Astrocyte of the spinal cord (primary cell): ENCODE data around the gene PRSS56.

Experiments
- DNase-seq: peaks from one replicate; pipeline ENCODE4 v3.0.0; 2011; ENCODE audit warnings: low read depth, low spot score
- H3K4me3 ChIP-seq: 2 replicates; pipeline ENCODE4 v1.5.1; 2011; ENCODE audit warnings: low read depth, mild to moderate bottlenecking, low read length, moderate library complexity
- CTCF ChIP-seq: IDR thresholded peaks from 2 replicates; pipeline ENCODE4 v1.5.1; 2012; ENCODE audit warnings: low read depth, mild to moderate bottlenecking, low read length, inconsistent platforms
- in situ Hi-C: cut with HindIII; loops from 2 replicates; pipeline ENCODE4 v1.10.0; 2017; ENCODE audit warnings: low sequenced_read_pairs

The PRSS56 gene

GRCh38 chr2:232521098-232521497 is 910 bp downstream of the PRSS56 start:
- H3K4me3 ChIP-seq, result no peak overlapping the region
- TF ChIP-seq CTCF, result no peak
- no peak for DNase-seq
- in situ Hi-C loops, result no loop called here

- in situ Hi-C loops, result no loop called here
- DNase-seq, result no peak
- no peak overlapping the region for H3K4me3 ChIP-seq
- TF ChIP-seq CTCF, result peak; percentile 58
Measured at GRCh38 chr2:232521959-232522622, 1.9 kb downstream of the PRSS56 start.

- in situ Hi-C loops, result no loop called here
- no peak for TF ChIP-seq CTCF
- no peak overlapping the region for H3K4me3 ChIP-seq
- no peak for DNase-seq
Measured at GRCh38 chr2:232522623-232523401, 2.6 kb downstream of the PRSS56 start.

- in situ Hi-C loops, result no loop called here
- no peak overlapping the region for H3K4me3 ChIP-seq
- no peak for DNase-seq
- no peak for TF ChIP-seq CTCF
Measured at GRCh38 chr2:232523402-232523681, 3.2 kb downstream of the PRSS56 start.

- H3K4me3 ChIP-seq, result no peak overlapping the region
- peak; percentile 9 for DNase-seq
- in situ Hi-C loops, result no loop called here
- TF ChIP-seq CTCF, result peak; percentile 35
Measured at GRCh38 chr2:232523682-232524597, 3.8 kb downstream of the PRSS56 start.

- in situ Hi-C loops, result no loop called here
- TF ChIP-seq CTCF, result no peak
- DNase-seq, result no peak
- no peak overlapping the region for H3K4me3 ChIP-seq
Measured at GRCh38 chr2:232524771-232525170, 4.6 kb downstream of the PRSS56 start.
